HepG2 (cell line): ENCODE data around the gene SEMA4A. TPM values are rescaled to one million over a fixed set of nuclear protein-coding genes. Genes with fewer than 3 reads are reported as not detected.

Source experiments
- BRD4 ChIP-seq: sonication (generic); formaldehyde crosslinking; IDR thresholded peaks from 2 replicates; pipeline ENCODE4 v1.4.0; 2020; ENCODE audit warnings: missing genetic modification reagents
- CREB3 ChIP-seq: sonication (generic); formaldehyde crosslinking; IDR thresholded peaks from 2 replicates; pipeline ENCODE4 v1.5.0; 2020; ENCODE audit warnings: missing genetic modification reagents
- E2F2 ChIP-seq: sonication (generic); formaldehyde crosslinking; IDR thresholded peaks from 2 replicates; pipeline ENCODE4 v1.4.0; 2020; ENCODE audit warnings: missing genetic modification reagents, borderline replicate concordance
- FOXP4 ChIP-seq: sonication (generic); formaldehyde crosslinking; IDR thresholded peaks from 2 replicates; pipeline ENCODE4 v1.4.0; 2020; ENCODE audit warnings: missing genetic modification reagents
- HHEX ChIP-seq: IDR thresholded peaks from 2 replicates; pipeline ENCODE4 v1.6.1; 2016; ENCODE audit warnings: control low read depth
- HNRNPL ChIP-seq: fragments of 200-400 bp; formaldehyde crosslinking; IDR thresholded peaks from 2 replicates; pipeline ENCODE4 v1.6.1; 2017; ENCODE audit warnings: mild to moderate bottlenecking, low read depth, low read length
- NR2C2 ChIP-seq: sonication (generic); formaldehyde crosslinking; IDR thresholded peaks from 2 replicates; pipeline ENCODE4 v1.4.0; 2020; ENCODE audit warnings: missing genetic modification reagents, mild to moderate bottlenecking, moderate library complexity, borderline replicate concordance
- PBX3 ChIP-seq: sonication (generic); formaldehyde crosslinking; IDR thresholded peaks from 2 replicates; pipeline ENCODE4 v1.8.1; 2023; ENCODE audit warnings: missing genetic modification reagents, inconsistent platforms, borderline replicate concordance
- POLR2A ChIP-seq, 2 experiments: IDR thresholded peaks; 2 replicates each; pipeline ENCODE4 v1.6.1; 2011; ENCODE audit warnings: low read depth in 2 of 2, low read length in 2 of 2, mild to moderate bottlenecking in 1 of 2, moderate library complexity in 1 of 2; ENCODE audit not compliant: insufficient read depth in 1 of 2
- PPARG ChIP-seq: conservative IDR thresholded peaks from 2 replicates; pipeline ENCODE4 v1.6.1; 2016; ENCODE audit warnings: missing biosample characterization, missing genetic modification reagents
- REPIN1 ChIP-seq: sonication (generic); formaldehyde crosslinking; IDR thresholded peaks from 2 replicates; pipeline ENCODE4 v1.8.0; 2022; ENCODE audit warnings: missing genetic modification reagents, low read depth, mild to moderate bottlenecking, borderline replicate concordance
- SCMH1 ChIP-seq: sonication (generic); formaldehyde crosslinking; IDR thresholded peaks from 2 replicates; pipeline ENCODE4 v1.9.0; 2021; ENCODE audit warnings: missing genetic modification reagents, mild to moderate bottlenecking, borderline replicate concordance
- TARDBP ChIP-seq: sonication (generic); formaldehyde crosslinking; IDR thresholded peaks from 2 replicates; pipeline ENCODE4 v1.8.0; 2022; ENCODE audit warnings: mild to moderate bottlenecking, missing genetic modification reagents
- TOPORS ChIP-seq: sonication (generic); formaldehyde crosslinking; IDR thresholded peaks from 2 replicates; pipeline ENCODE4 v1.8.0; 2023; ENCODE audit warnings: mild to moderate bottlenecking, missing genetic modification reagents
- TSC22D2 ChIP-seq: sonication (generic); formaldehyde crosslinking; IDR thresholded peaks from 2 replicates; pipeline ENCODE4 v1.5.1; 2020; ENCODE audit warnings: missing genetic modification reagents, mild to moderate bottlenecking, borderline replicate concordance
- ZNF274 ChIP-seq: sonication (generic); formaldehyde crosslinking; IDR thresholded peaks from 2 replicates; pipeline ENCODE4 v1.5.1; 2020; ENCODE audit warnings: mild to moderate bottlenecking, missing genetic modification reagents
- ZNF362 ChIP-seq: sonication (generic); formaldehyde crosslinking; IDR thresholded peaks from 2 replicates; pipeline ENCODE4 v1.4.0; 2020; ENCODE audit warnings: missing genetic modification reagents, mild to moderate bottlenecking, borderline replicate concordance
- ZNF589 ChIP-seq: sonication (generic); formaldehyde crosslinking; conservative IDR thresholded peaks from 2 replicates; pipeline ENCODE4 v1.8.0; 2022; ENCODE audit warnings: mild to moderate bottlenecking, moderate library complexity, missing genetic modification reagents
- ZNF652 ChIP-seq: IDR thresholded peaks from 2 replicates; pipeline ENCODE4 v1.6.1; 2016; ENCODE audit warnings: low read depth, borderline replicate concordance
- ZSCAN12 ChIP-seq: sonication (generic); formaldehyde crosslinking; IDR thresholded peaks from 2 replicates; pipeline ENCODE4 v1.9.0; 2021; ENCODE audit warnings: mild to moderate bottlenecking, missing genetic modification reagents
- polyA plus RNA-seq, 8 experiments: library from polyadenylated mRNA; depleted of rRNA in 3 of 8; stranded (reverse) in 7 of 8; unstranded in 1 of 8; fragments of >200 nt; fragmentation: Illumina TruSeq in 4 of 8; extraction: Trizol in 4 of 8; gene quantifications; 2 replicates each; pipeline versions ENCODE4 v1.2.1 to v1.2.3, GENCODE V29; 2011 to 2016; ENCODE audit warnings: low read depth in 4 of 8, missing spikeins in 1 of 8, mixed read lengths in 1 of 8; ENCODE audit not compliant: insufficient read depth in 1 of 8
- total RNA-seq, 5 experiments: library from RNA; depleted of rRNA; stranded (reverse); fragments of >200 nt; fragmentation: Illumina TruSeq; extraction: Trizol; gene quantifications; 2 replicates each; pipeline ENCODE4 v1.2.3, GENCODE V29; 2016; ENCODE audit warnings: low read depth in 1 of 5
- TF ChIP-seq, protein P1 (sequence below): sonication (generic); formaldehyde crosslinking; IDR thresholded peaks from 2 replicates; pipeline ENCODE4 v1.5.0; 2020; ENCODE audit warnings: missing genetic modification reagents

Gene SEMA4A
- total and polyA plus RNA-seq, 2 of the 13 experiments (the other 11 are each of a cell fraction or from before 2014, with no cell fraction given): 0.09 to 0.20 TPM

- TF ChIP-seq REPIN1 (CRISPR knock-in tag) (peak; percentile 38; the same call in 1 of the 2 replicates), HNRNPL (no peak), SCMH1 (CRISPR knock-in tag) (no peak), TSC22D2 (no peak), ZNF362 (no peak), PBX3 (CRISPR knock-in tag) (no peak), HHEX (CRISPR knock-in tag) (no peak), PPARG (CRISPR knock-in tag) (0 out of 2 replicates have a peak, but pooled peaks have one; percentile 22), ZNF652 (CRISPR knock-in tag) (no peak), CREB3 (CRISPR knock-in tag) (no peak), BRD4 (CRISPR knock-in tag) (0 out of 2 replicates have a peak, but pooled peaks have one; percentile 28), FOXP4 (CRISPR knock-in tag) (no peak), ZNF589 (CRISPR knock-in tag) (no peak), E2F2 (CRISPR knock-in tag) (no peak), TARDBP (CRISPR knock-in tag) (no peak), POLR2A (IDR thresholded peaks at IDR 0.05; ENCODE audit: insufficient read depth in 1 of 2, low read depth in 2 of 2, low read length in 2 of 2) (no peak), TOPORS (no peak), ZSCAN12 (CRISPR knock-in tag) (no peak), ZNF274 (CRISPR knock-in tag) (no peak), NR2C2 (CRISPR knock-in tag) (no peak)
- TF ChIP-seq, protein P1, sequence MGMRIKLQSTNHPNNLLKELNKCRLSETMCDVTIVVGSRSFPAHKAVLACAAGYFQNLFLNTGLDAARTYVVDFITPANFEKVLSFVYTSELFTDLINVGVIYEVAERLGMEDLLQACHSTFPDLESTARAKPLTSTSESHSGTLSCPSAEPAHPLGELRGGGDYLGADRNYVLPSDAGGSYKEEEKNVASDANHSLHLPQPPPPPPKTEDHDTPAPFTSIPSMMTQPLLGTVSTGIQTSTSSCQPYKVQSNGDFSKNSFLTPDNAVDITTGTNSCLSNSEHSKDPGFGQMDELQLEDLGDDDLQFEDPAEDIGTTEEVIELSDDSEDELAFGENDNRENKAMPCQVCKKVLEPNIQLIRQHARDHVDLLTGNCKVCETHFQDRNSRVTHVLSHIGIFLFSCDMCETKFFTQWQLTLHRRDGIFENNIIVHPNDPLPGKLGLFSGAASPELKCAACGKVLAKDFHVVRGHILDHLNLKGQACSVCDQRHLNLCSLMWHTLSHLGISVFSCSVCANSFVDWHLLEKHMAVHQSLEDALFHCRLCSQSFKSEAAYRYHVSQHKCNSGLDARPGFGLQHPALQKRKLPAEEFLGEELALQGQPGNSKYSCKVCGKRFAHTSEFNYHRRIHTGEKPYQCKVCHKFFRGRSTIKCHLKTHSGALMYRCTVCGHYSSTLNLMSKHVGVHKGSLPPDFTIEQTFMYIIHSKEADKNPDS (CRISPR knock-in tag): no peak
Observed at GRCh38 chr1:156146020-156146768, 7.2 kb upstream of the SEMA4A start (continued).
